H1 (cell line): ENCODE measurements around the gene USP26.

Experiments used
- CEBPB ChIP-seq: IDR thresholded peaks from 2 replicates; pipeline ENCODE4 v1.6.1; 2012; ENCODE audit warnings: low read depth, low read length
- CTCF ChIP-seq, 3 experiments: IDR thresholded peaks; 1 replicate in 2 of 3; 2 replicates in 1 of 3; pipeline versions ENCODE4 v1.5.1 to v1.6.1; 2011; ENCODE audit warnings: low read length in 3 of 3, mild to moderate bottlenecking in 3 of 3, inconsistent platforms in 2 of 3, low read depth in 1 of 3, moderate library complexity in 1 of 3; ENCODE audit not compliant: insufficient read depth in 1 of 3; ENCODE audit errors: control extremely low read depth in 1 of 3
- EZH2 ChIP-seq: fragments of 200-600 bp; sonication (generic); IDR thresholded peaks from 2 replicates; pipeline ENCODE4 v1.7.1; 2012; ENCODE audit warnings: low read depth, mild to moderate bottlenecking, moderate library complexity, low read length, inconsistent platforms; ENCODE audit not compliant: severe bottlenecking
- HDAC6 ChIP-seq: IDR thresholded peaks from one replicate; pipeline ENCODE4 v1.7.1; 2012; ENCODE audit warnings: low read depth, mild to moderate bottlenecking, inconsistent platforms, low read length, moderate library complexity
- MAFK ChIP-seq: IDR thresholded peaks from 2 replicates; pipeline ENCODE4 v1.6.1; 2012; ENCODE audit warnings: low read depth, mild to moderate bottlenecking, improper control_type of control experiment, low read length
- RAD21 ChIP-seq, 2 experiments: IDR thresholded peaks in 1 of 2; conservative IDR thresholded peaks in 1 of 2; 2 replicates each; pipeline ENCODE4 v1.6.1; 2011; ENCODE audit warnings: low read depth in 2 of 2, low read length in 2 of 2, improper control_type of control experiment in 1 of 2, inconsistent platforms in 1 of 2, mild to moderate bottlenecking in 1 of 2, moderate library complexity in 1 of 2
- RXRA ChIP-seq: IDR thresholded peaks from 2 replicates; pipeline ENCODE4 v1.6.1; 2011; ENCODE audit warnings: low read depth, mild to moderate bottlenecking, low read length, moderate library complexity; ENCODE audit not compliant: insufficient read depth
- SIN3A ChIP-seq, 2 experiments: IDR thresholded peaks in 1 of 2; conservative IDR thresholded peaks in 1 of 2; 2 replicates each; pipeline ENCODE4 v1.6.1; 2011 to 2012; ENCODE audit warnings: low read length in 2 of 2, improper control_type of control experiment in 1 of 2, low read depth in 1 of 2, mild to moderate bottlenecking in 1 of 2
- SRF ChIP-seq: IDR thresholded peaks from 2 replicates; pipeline ENCODE4 v1.6.1; 2011; ENCODE audit warnings: mild to moderate bottlenecking, low read depth, low read length, moderate library complexity
- TAF1 ChIP-seq: IDR thresholded peaks from 2 replicates; pipeline ENCODE4 v1.6.1; 2011; ENCODE audit warnings: mild to moderate bottlenecking, low read depth, low read length
- TAF7 ChIP-seq: optimal IDR thresholded peaks from 2 replicates; pipeline ENCODE3; 2011; ENCODE audit warnings: low read depth, mild to moderate bottlenecking, inconsistent platforms, low read length, moderate library complexity, borderline replicate concordance
- TF ChIP-seq, protein P1 (sequence below): IDR thresholded peaks from 2 replicates; pipeline ENCODE4 v1.6.1; 2012; ENCODE audit warnings: low read length, inconsistent platforms

GRCh38 chrX:133018229-133018628 lies 78.7 kb downstream of the USP26 start:
- no peak for TF ChIP-seq CTCF (IDR thresholded peaks at IDR 0.05; ENCODE audit: control extremely low read depth in 1 of 3, insufficient read depth in 1 of 3, low read depth in 1 of 3, low read length in 3 of 3)
- TF ChIP-seq, protein P1, sequence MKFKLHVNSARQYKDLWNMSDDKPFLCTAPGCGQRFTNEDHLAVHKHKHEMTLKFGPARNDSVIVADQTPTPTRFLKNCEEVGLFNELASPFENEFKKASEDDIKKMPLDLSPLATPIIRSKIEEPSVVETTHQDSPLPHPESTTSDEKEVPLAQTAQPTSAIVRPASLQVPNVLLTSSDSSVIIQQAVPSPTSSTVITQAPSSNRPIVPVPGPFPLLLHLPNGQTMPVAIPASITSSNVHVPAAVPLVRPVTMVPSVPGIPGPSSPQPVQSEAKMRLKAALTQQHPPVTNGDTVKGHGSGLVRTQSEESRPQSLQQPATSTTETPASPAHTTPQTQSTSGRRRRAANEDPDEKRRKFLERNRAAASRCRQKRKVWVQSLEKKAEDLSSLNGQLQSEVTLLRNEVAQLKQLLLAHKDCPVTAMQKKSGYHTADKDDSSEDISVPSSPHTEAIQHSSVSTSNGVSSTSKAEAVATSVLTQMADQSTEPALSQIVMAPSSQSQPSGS: no peak
- no peak for TF ChIP-seq MAFK
- TF ChIP-seq HDAC6: no peak
- TF ChIP-seq RXRA: no peak
- TF ChIP-seq SRF: no peak
- no peak for TF ChIP-seq RAD21 (IDR thresholded peaks at IDR 0.05 in 1 of 2, conservative IDR thresholded peaks at IDR 0.05 in 1 of 2; ENCODE audit: low read depth in 2 of 2, low read length in 2 of 2)
- no peak for TF ChIP-seq SIN3A (conservative IDR thresholded peaks at IDR 0.05 in 1 of 2, IDR thresholded peaks at IDR 0.05 in 1 of 2; ENCODE audit: low read depth in 1 of 2, low read length in 2 of 2)
- no peak for TF ChIP-seq TAF1
- TF ChIP-seq CEBPB: no peak
- TF ChIP-seq EZH2: no peak
- TF ChIP-seq TAF7: no peak
